Neural crest cell (in vitro differentiated cells): ENCODE results near the gene RAD23B. TPM values are rescaled to one million over a fixed set of nuclear protein-coding genes. Genes with fewer than 3 reads are reported as not detected.

Experiments
- DNase-seq: peaks from one replicate; pipeline ENCODE4 v3.0.0; 2021; ENCODE audit warnings: low read depth, mixed read lengths, low spot score
- H3K27ac Mint-ChIP-seq: one replicate; pipeline ENCODE4 v1.8.0; 2021; ENCODE audit warnings: mild to moderate bottlenecking, mixed read lengths; ENCODE audit not compliant: unreplicated experiment
- H3K27me3 Mint-ChIP-seq: 2 replicates; pipeline ENCODE4 v1.8.0; 2021; ENCODE audit warnings: low read depth, mild to moderate bottlenecking, mixed read lengths
- H3K36me3 Mint-ChIP-seq: 2 replicates; pipeline ENCODE4 v1.8.0; 2021; ENCODE audit warnings: low read depth, mild to moderate bottlenecking, mixed read lengths
- H3K4me1 Mint-ChIP-seq: 2 replicates; pipeline ENCODE4 v1.8.0; 2021; ENCODE audit warnings: mixed read lengths
- H3K4me3 Mint-ChIP-seq: one replicate; pipeline ENCODE4 v1.8.0; 2021; ENCODE audit warnings: mild to moderate bottlenecking, mixed read lengths
- H3K9me3 Mint-ChIP-seq: 2 replicates; pipeline ENCODE4 v1.8.0; 2021; ENCODE audit warnings: mixed read lengths
- CTCF ChIP-seq: fragments of 200-600 bp; sonication (generic); conservative IDR thresholded peaks from 2 replicates; pipeline ENCODE4 v1.5.0; 2021; ENCODE audit warnings: antibody characterized with exemption, mild to moderate bottlenecking
- total RNA-seq: library from RNA; stranded (reverse); gene quantifications from 2 replicates; pipeline ENCODE4 v1.2.1, GENCODE V29; 2021

The RAD23B gene
- total RNA-seq, 1 donor from 2014 or later: 141 TPM

GRCh38 chr9:107288701-107289100, 5.6 kb downstream of the RAD23B start:
- H3K4me1 Mint-ChIP-seq: peaks cover 48% of the 10 kb centered on the region
- no peak for TF ChIP-seq CTCF
- H3K27me3 Mint-ChIP-seq: no peaks in the 10 kb centered on the region
- H3K36me3 Mint-ChIP-seq: peaks cover 2% of the 10 kb centered on the region
- H3K9me3 Mint-ChIP-seq: no peaks in the 10 kb centered on the region
- no peak for DNase-seq
- H3K4me3 Mint-ChIP-seq: peak overlapping the region; percentile 60
- H3K27ac Mint-ChIP-seq: no peak overlapping the region

GRCh38 chr9:107290619-107291018, 7.5 kb downstream of the RAD23B start:
- no peaks in the 10 kb centered on the region for H3K27me3 Mint-ChIP-seq
- peak overlapping the region; percentile 10 for H3K4me3 Mint-ChIP-seq
- peaks cover 54% of the 10 kb centered on the region for H3K4me1 Mint-ChIP-seq
- DNase-seq: no peak
- no peaks in the 10 kb centered on the region for H3K9me3 Mint-ChIP-seq
- TF ChIP-seq CTCF: no peak
- no peak overlapping the region for H3K27ac Mint-ChIP-seq
- peaks cover 2% of the 10 kb centered on the region for H3K36me3 Mint-ChIP-seq

GRCh38 chr9:107292821-107293542, 9.9 kb downstream of the RAD23B start:
- Mint-ChIP-seq H3K4me3 (no peak overlapping the region), H3K36me3 (no peaks in the 10 kb centered on the region), H3K27me3 (no peaks in the 10 kb centered on the region), H3K4me1 (peaks cover 47% of the 10 kb centered on the region), H3K9me3 (no peaks in the 10 kb centered on the region), H3K27ac (peak overlapping the region; percentile 9)
- no peak for TF ChIP-seq CTCF
- DNase-seq: no peak

- no peak for TF ChIP-seq CTCF
- no peak overlapping the region for H3K27ac Mint-ChIP-seq
- H3K36me3 Mint-ChIP-seq: no peaks in the 10 kb centered on the region
- no peak overlapping the region for H3K4me3 Mint-ChIP-seq
- DNase-seq: no peak
- H3K9me3 Mint-ChIP-seq: no peaks in the 10 kb centered on the region
- H3K27me3 Mint-ChIP-seq: no peaks in the 10 kb centered on the region
- H3K4me1 Mint-ChIP-seq: peaks cover 45% of the 10 kb centered on the region
Observed at GRCh38 chr9:107293543-107294085, 10.5 kb downstream of the RAD23B start.

GRCh38 chr9:107294756-107295155, 11.7 kb downstream of the RAD23B start:
- DNase-seq: no peak
- Mint-ChIP-seq H3K27ac (no peak overlapping the region), H3K36me3 (no peaks in the 10 kb centered on the region), H3K27me3 (no peaks in the 10 kb centered on the region), H3K4me3 (no peak overlapping the region), H3K4me1 (peaks cover 47% of the 10 kb centered on the region), H3K9me3 (no peaks in the 10 kb centered on the region)
- TF ChIP-seq CTCF: no peak
